Epithelial cell of esophagus (primary cell): Measurements from ENCODE around the gene CST9L.
A peak's percentile ranks its signal among the peaks of the same experiment; 100 is the strongest.

Experiments
- DNase-seq: peaks from one replicate; pipeline ENCODE4 v3.0.0; 2010; ENCODE audit warnings: low read depth
- H3K4me3 ChIP-seq: 2 replicates; pipeline ENCODE4 v1.5.1; 2011; ENCODE audit warnings: mild to moderate bottlenecking, low read length, control low read depth
- CTCF ChIP-seq: IDR thresholded peaks from 2 replicates; pipeline ENCODE4 v1.5.1; 2011; ENCODE audit warnings: low read depth, mild to moderate bottlenecking, low read length, control low read depth, inconsistent platforms; ENCODE audit not compliant: insufficient read depth; ENCODE audit errors: missing control alignments

CST9L gene

GRCh38 chr20:23607497-23608245, 39.4 kb upstream of the CST9L start:
- no peak for TF ChIP-seq CTCF
- DNase-seq = no peak
- no peak overlapping the region for H3K4me3 ChIP-seq

GRCh38 chr20:23606652-23607049, 38.4 kb upstream of the CST9L start:
- DNase-seq = peak; percentile 82
- H3K4me3 ChIP-seq = no peak overlapping the region
- TF ChIP-seq CTCF = peak; percentile 99

GRCh38 chr20:23605867-23606651, 37.8 kb upstream of the CST9L start, which contains the start of gene CST9:
Gene CST9, minus strand, starts transcription at chr20:23605917. Its CDS starts 53 bp downstream, at chr20:23605864.
- no peak for DNase-seq
- H3K4me3 ChIP-seq = no peak within 1 kb of the TSS
- TF ChIP-seq CTCF = no peak

- DNase-seq = no peak
- no peak overlapping the region for H3K4me3 ChIP-seq
- TF ChIP-seq CTCF = no peak
These were observed 36.0 kb upstream of the CST9L start for GRCh38 chr20:23604306-23604705.

- H3K4me3 ChIP-seq = no peak overlapping the region
- no peak for TF ChIP-seq CTCF
These were observed 35.0 kb upstream of the CST9L start for GRCh38 chr20:23603321-23603720.

GRCh38 chr20:23602699-23603098, 34.4 kb upstream of the CST9L start:
- H3K4me3 ChIP-seq = no peak overlapping the region
- DNase-seq = no peak
- no peak for TF ChIP-seq CTCF

More at GRCh38 chr20:23603321-23603720, 35.0 kb upstream of the CST9L start:
- DNase-seq = no peak

- DNase-seq = no peak
- TF ChIP-seq CTCF = no peak
- H3K4me3 ChIP-seq = no peak overlapping the region
These were observed 34.0 kb upstream of the CST9L start for GRCh38 chr20:23602241-23602640.
